WTC11 (cell line): Measurements from ENCODE around the gene TUBA1B. TPM values are rescaled to one million over a fixed set of nuclear protein-coding genes. Genes with fewer than 3 reads are reported as not detected.

ENCODE experiments used
- ATAC-seq: fragments of 200-7000 bp; cut with Tn5 transposase; 2 replicates; pipeline ENCODE4 v1.10.0; 2021; ENCODE audit warnings: mild to moderate bottlenecking, moderate library complexity
- CTCF ChIA-PET: fragments of 300-600 bp; sonication (Branson Sonifier 250); formaldehyde crosslinking; loops from one replicate; lab custom pipeline; 2021; ENCODE audit warnings: antibody characterized with exemption; lab: Charles Lee
- POLR2A ChIA-PET: fragments of 350-600 bp; sonication (Branson Sonifier 250); formaldehyde crosslinking; loops from one replicate; lab custom pipeline; 2021; ENCODE audit warnings: antibody characterized with exemption; lab: Charles Lee
- DNase-seq: peaks from one replicate; pipeline ENCODE4 v3.0.0; 2021; ENCODE audit warnings: low spot score
- H3K27ac Mint-ChIP-seq: 2 replicates; pipeline ENCODE4 v1.8.0; 2021; ENCODE audit warnings: mixed read lengths
- H3K27me3 Mint-ChIP-seq: 2 replicates; pipeline ENCODE4 v1.8.0; 2021; ENCODE audit warnings: low read depth, mild to moderate bottlenecking, moderate library complexity, mixed read lengths
- H3K36me3 Mint-ChIP-seq: 2 replicates; pipeline ENCODE4 v1.8.0; 2021; ENCODE audit warnings: mixed read lengths
- H3K4me1 Mint-ChIP-seq: 2 replicates; pipeline ENCODE4 v1.8.0; 2022; ENCODE audit warnings: mixed read lengths
- H3K4me3 Mint-ChIP-seq: 2 replicates; pipeline ENCODE4 v1.8.0; 2021; ENCODE audit warnings: mild to moderate bottlenecking, moderate library complexity, mixed read lengths
- H3K9me3 Mint-ChIP-seq: 2 replicates; pipeline ENCODE4 v1.8.0; 2021; ENCODE audit warnings: mixed read lengths
- CBFB ChIP-seq: sonication (generic); formaldehyde crosslinking; IDR thresholded peaks from 2 replicates; pipeline ENCODE4 v1.8.1; 2022; ENCODE audit warnings: mild to moderate bottlenecking, low read depth, missing genetic modification reagents
- FOXK1 ChIP-seq: sonication (generic); formaldehyde crosslinking; IDR thresholded peaks from 2 replicates; pipeline ENCODE4 v1.8.0; 2022; ENCODE audit warnings: mild to moderate bottlenecking, moderate library complexity, missing genetic modification reagents
- FOXP4 ChIP-seq: sonication (generic); formaldehyde crosslinking; IDR thresholded peaks from 2 replicates; pipeline ENCODE4 v1.8.0; 2022; ENCODE audit warnings: mild to moderate bottlenecking, missing genetic modification reagents
- GABPB1 ChIP-seq: sonication (generic); formaldehyde crosslinking; IDR thresholded peaks from 2 replicates; pipeline ENCODE4 v1.8.1; 2023; ENCODE audit warnings: mild to moderate bottlenecking, missing genetic modification reagents
- IRF2 ChIP-seq: sonication (generic); formaldehyde crosslinking; IDR thresholded peaks from 2 replicates; pipeline ENCODE4 v1.8.0; 2022; ENCODE audit warnings: low read depth, missing genetic modification reagents, borderline replicate concordance
- NFATC4 ChIP-seq: fragments of 250-450 bp; sonication (Bioruptor Pico); IDR thresholded peaks from 2 replicates; pipeline ENCODE4 v1.9.0; 2021; ENCODE audit warnings: mild to moderate bottlenecking
- NR3C1 ChIP-seq: sonication (generic); formaldehyde crosslinking; conservative IDR thresholded peaks from 2 replicates; pipeline ENCODE4 v1.8.1; 2023; ENCODE audit warnings: low read depth, mild to moderate bottlenecking, missing genetic modification reagents
- TCF7 ChIP-seq: sonication (generic); formaldehyde crosslinking; IDR thresholded peaks from 2 replicates; pipeline ENCODE4 v1.8.0; 2022; ENCODE audit warnings: mild to moderate bottlenecking, low read depth, missing genetic modification reagents, moderate library complexity
- ZBTB43 ChIP-seq: sonication (generic); formaldehyde crosslinking; IDR thresholded peaks from 2 replicates; pipeline ENCODE4 v1.8.1; 2023; ENCODE audit warnings: mild to moderate bottlenecking, missing genetic modification reagents
- ZNF396 ChIP-seq: fragments of 250-450 bp; sonication (Bioruptor Pico); IDR thresholded peaks from 2 replicates; pipeline ENCODE4 v1.8.0; 2021; ENCODE audit warnings: mild to moderate bottlenecking, moderate library complexity, borderline replicate concordance
- ZNF532 ChIP-seq: fragments of 250-450 bp; sonication (Bioruptor Pico); IDR thresholded peaks from 2 replicates; pipeline ENCODE4 v1.9.0; 2021; ENCODE audit warnings: mild to moderate bottlenecking, borderline replicate concordance
- total RNA-seq: library from RNA; stranded (reverse); gene quantifications from 3 replicates; pipeline ENCODE4 v1.2.3, GENCODE V29; 2021
- TF ChIP-seq, protein P1 (sequence below): sonication (generic); formaldehyde crosslinking; IDR thresholded peaks from 2 replicates; pipeline ENCODE4 v1.8.1; 2023; ENCODE audit warnings: mild to moderate bottlenecking, missing genetic modification reagents, borderline replicate concordance
- TF ChIP-seq, protein P2 (sequence below): sonication (generic); formaldehyde crosslinking; IDR thresholded peaks from 2 replicates; pipeline ENCODE4 v1.8.1; 2022; ENCODE audit warnings: low read depth, missing genetic modification reagents, borderline replicate concordance

Gene TUBA1B
- total RNA-seq, 1 experiment from 2014 or later = 1,806 TPM

- no peak for ATAC-seq
- POLR2A ChIA-PET = no interaction called here
- Mint-ChIP-seq H3K27me3 (no peaks in the 10 kb centered on the region), H3K27ac (no peak overlapping the region), H3K4me3 (no peak overlapping the region)
- TF ChIP-seq, protein P1, sequence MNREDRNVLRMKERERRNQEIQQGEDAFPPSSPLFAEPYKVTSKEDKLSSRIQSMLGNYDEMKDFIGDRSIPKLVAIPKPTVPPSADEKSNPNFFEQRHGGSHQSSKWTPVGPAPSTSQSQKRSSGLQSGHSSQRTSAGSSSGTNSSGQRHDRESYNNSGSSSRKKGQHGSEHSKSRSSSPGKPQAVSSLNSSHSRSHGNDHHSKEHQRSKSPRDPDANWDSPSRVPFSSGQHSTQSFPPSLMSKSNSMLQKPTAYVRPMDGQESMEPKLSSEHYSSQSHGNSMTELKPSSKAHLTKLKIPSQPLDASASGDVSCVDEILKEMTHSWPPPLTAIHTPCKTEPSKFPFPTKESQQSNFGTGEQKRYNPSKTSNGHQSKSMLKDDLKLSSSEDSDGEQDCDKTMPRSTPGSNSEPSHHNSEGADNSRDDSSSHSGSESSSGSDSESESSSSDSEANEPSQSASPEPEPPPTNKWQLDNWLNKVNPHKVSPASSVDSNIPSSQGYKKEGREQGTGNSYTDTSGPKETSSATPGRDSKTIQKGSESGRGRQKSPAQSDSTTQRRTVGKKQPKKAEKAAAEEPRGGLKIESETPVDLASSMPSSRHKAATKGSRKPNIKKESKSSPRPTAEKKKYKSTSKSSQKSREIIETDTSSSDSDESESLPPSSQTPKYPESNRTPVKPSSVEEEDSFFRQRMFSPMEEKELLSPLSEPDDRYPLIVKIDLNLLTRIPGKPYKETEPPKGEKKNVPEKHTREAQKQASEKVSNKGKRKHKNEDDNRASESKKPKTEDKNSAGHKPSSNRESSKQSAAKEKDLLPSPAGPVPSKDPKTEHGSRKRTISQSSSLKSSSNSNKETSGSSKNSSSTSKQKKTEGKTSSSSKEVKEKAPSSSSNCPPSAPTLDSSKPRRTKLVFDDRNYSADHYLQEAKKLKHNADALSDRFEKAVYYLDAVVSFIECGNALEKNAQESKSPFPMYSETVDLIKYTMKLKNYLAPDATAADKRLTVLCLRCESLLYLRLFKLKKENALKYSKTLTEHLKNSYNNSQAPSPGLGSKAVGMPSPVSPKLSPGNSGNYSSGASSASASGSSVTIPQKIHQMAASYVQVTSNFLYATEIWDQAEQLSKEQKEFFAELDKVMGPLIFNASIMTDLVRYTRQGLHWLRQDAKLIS = no peak
- TF ChIP-seq ZNF396 = no peak
- TF ChIP-seq ZBTB43 (CRISPR knock-in tag) = no peak
- TF ChIP-seq ZNF532 = no peak
- no peak for TF ChIP-seq FOXK1 (CRISPR knock-in tag)
- TF ChIP-seq NR3C1 (CRISPR knock-in tag) = no peak
- TF ChIP-seq, protein P2, sequence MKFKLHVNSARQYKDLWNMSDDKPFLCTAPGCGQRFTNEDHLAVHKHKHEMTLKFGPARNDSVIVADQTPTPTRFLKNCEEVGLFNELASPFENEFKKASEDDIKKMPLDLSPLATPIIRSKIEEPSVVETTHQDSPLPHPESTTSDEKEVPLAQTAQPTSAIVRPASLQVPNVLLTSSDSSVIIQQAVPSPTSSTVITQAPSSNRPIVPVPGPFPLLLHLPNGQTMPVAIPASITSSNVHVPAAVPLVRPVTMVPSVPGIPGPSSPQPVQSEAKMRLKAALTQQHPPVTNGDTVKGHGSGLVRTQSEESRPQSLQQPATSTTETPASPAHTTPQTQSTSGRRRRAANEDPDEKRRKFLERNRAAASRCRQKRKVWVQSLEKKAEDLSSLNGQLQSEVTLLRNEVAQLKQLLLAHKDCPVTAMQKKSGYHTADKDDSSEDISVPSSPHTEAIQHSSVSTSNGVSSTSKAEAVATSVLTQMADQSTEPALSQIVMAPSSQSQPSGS (CRISPR knock-in tag) = no peak
- no peak for TF ChIP-seq CBFB (CRISPR knock-in tag)
- TF ChIP-seq FOXP4 (CRISPR knock-in tag) = no peak
- no peak for TF ChIP-seq GABPB1
- TF ChIP-seq IRF2 (CRISPR knock-in tag) = no peak
- no peak for TF ChIP-seq TCF7 (CRISPR knock-in tag)
- no peak for TF ChIP-seq NFATC4 (CRISPR knock-in tag)
- TF ChIP-seq, all 79 proteins: peak for 0
- CTCF ChIA-PET = no interaction called here
- H3K36me3 Mint-ChIP-seq = no peaks in the 10 kb centered on the region
- no peak for DNase-seq
- no peaks in the 10 kb centered on the region for H3K9me3 Mint-ChIP-seq
- no peaks in the 10 kb centered on the region for H3K4me1 Mint-ChIP-seq
These were observed 23.0 kb upstream of the TUBA1B start for GRCh38 chr12:49154221-49154620.
